ENCODE data around the gene CEP126. TPM values are rescaled to one million over a fixed set of nuclear protein-coding genes. Genes with fewer than 3 reads are reported as not detected.
"Not testable (repeated sequence)": the region's sequence is repeated elsewhere in the genome, so short reads cannot be mapped to it uniquely, and the experiment has no call there.

Gene CEP126
- total RNA-seq, 2 experiments from 2014 or later, result 1.1 to 1.2 TPM

- no peak overlapping the region for H3K4me3 Mint-ChIP-seq
- intact Hi-C loops (cut with micrococcal nuclease), result no loop called here
- H3K27me3 Mint-ChIP-seq (ENCODE audit: low read depth), result no peaks in the 10 kb centered on the region
- H3K36me3 Mint-ChIP-seq (ENCODE audit: low read depth), result no peaks in the 10 kb centered on the region
- no peaks in the 10 kb centered on the region for H3K4me1 Mint-ChIP-seq (ENCODE audit: low read depth)
- CTCF ChIA-PET, result interaction anchor here (0.6 kb wide), 1 partner anchor 1338 kb away, joined by 4 read pairs; no protein-coding TSS in a partner anchor
- DNase-seq, result no peak
- H3K9me3 Mint-ChIP-seq, result no peaks in the 10 kb centered on the region
- H3K27ac Mint-ChIP-seq, result no peak overlapping the region
These were observed 26.2 kb downstream of the CEP126 start for GRCh38 chr11:101940901-101941520.

GRCh38 chr11:101944923-101945322 lies 30.1 kb downstream of the CEP126 start:
- H3K27ac Mint-ChIP-seq, result no peak overlapping the region
- H3K36me3 Mint-ChIP-seq (ENCODE audit: low read depth), result no peaks in the 10 kb centered on the region
- H3K27me3 Mint-ChIP-seq (ENCODE audit: low read depth), result no peaks in the 10 kb centered on the region
- no peaks in the 10 kb centered on the region for H3K4me1 Mint-ChIP-seq (ENCODE audit: low read depth)
- intact Hi-C loops (cut with micrococcal nuclease), result no loop called here
- no peak overlapping the region for H3K4me3 Mint-ChIP-seq
- no peaks in the 10 kb centered on the region for H3K9me3 Mint-ChIP-seq
- CTCF ChIA-PET, result interaction anchor here (0.7 to 1.2 kb wide), 2 partner anchors 61 to 83 kb away, joined by 3 read pairs; no protein-coding TSS in a partner anchor
- no peak for DNase-seq

- Mint-ChIP-seq H3K27me3 (ENCODE audit: low read depth) (no peaks in the 10 kb centered on the region), H3K27ac (no peak overlapping the region), H3K9me3 (no peaks in the 10 kb centered on the region), H3K4me1 (ENCODE audit: low read depth) (no peaks in the 10 kb centered on the region), H3K4me3 (no peak overlapping the region), H3K36me3 (ENCODE audit: low read depth) (no peaks in the 10 kb centered on the region)
- DNase-seq, result no peak
- CTCF ChIA-PET, result interaction anchor here (0.7 to 1.2 kb wide), 2 partner anchors 61 to 84 kb away, joined by 3 read pairs; no protein-coding TSS in a partner anchor
- intact Hi-C loops (cut with micrococcal nuclease), result no loop called here
These were observed 30.6 kb downstream of the CEP126 start for GRCh38 chr11:101945448-101945847.

- no peak overlapping the region for H3K27ac Mint-ChIP-seq
- no peak overlapping the region for H3K4me3 Mint-ChIP-seq
- no peaks in the 10 kb centered on the region for H3K27me3 Mint-ChIP-seq (ENCODE audit: low read depth)
- H3K4me1 Mint-ChIP-seq (ENCODE audit: low read depth), result no peaks in the 10 kb centered on the region
- no peaks in the 10 kb centered on the region for H3K9me3 Mint-ChIP-seq
- no peaks in the 10 kb centered on the region for H3K36me3 Mint-ChIP-seq (ENCODE audit: low read depth)
- no peak for DNase-seq
- CTCF ChIA-PET, result no interaction called here
- intact Hi-C loops (cut with micrococcal nuclease), result no loop called here
These were observed 34.9 kb downstream of the CEP126 start for GRCh38 chr11:101949680-101950220.

GRCh38 chr11:101955278-101955677 lies 40.5 kb downstream of the CEP126 start:
- H3K27me3 Mint-ChIP-seq (ENCODE audit: low read depth), result no peaks in the 10 kb centered on the region
- no peak overlapping the region for H3K4me3 Mint-ChIP-seq
- intact Hi-C loops (cut with micrococcal nuclease), result no loop called here
- no peak for DNase-seq
- no peak overlapping the region for H3K27ac Mint-ChIP-seq
- H3K36me3 Mint-ChIP-seq (ENCODE audit: low read depth), result no peaks in the 10 kb centered on the region
- CTCF ChIA-PET, result no interaction called here
- no peaks in the 10 kb centered on the region for H3K9me3 Mint-ChIP-seq
- no peaks in the 10 kb centered on the region for H3K4me1 Mint-ChIP-seq (ENCODE audit: low read depth)

GRCh38 chr11:101955701-101956100 lies 40.9 kb downstream of the CEP126 start:
- Mint-ChIP-seq H3K36me3 (ENCODE audit: low read depth) (no peaks in the 10 kb centered on the region), H3K27ac (no peak overlapping the region), H3K4me3 (no peak overlapping the region), H3K27me3 (ENCODE audit: low read depth) (no peaks in the 10 kb centered on the region), H3K4me1 (ENCODE audit: low read depth) (no peaks in the 10 kb centered on the region), H3K9me3 (no peaks in the 10 kb centered on the region)
- DNase-seq, result no peak
- CTCF ChIA-PET, result no interaction called here
- intact Hi-C loops (cut with micrococcal nuclease), result no loop called here

GRCh38 chr11:101960231-101960630 lies 45.4 kb downstream of the CEP126 start:
- no peak overlapping the region for H3K27ac Mint-ChIP-seq
- H3K4me3 Mint-ChIP-seq, result no peak overlapping the region
- H3K9me3 Mint-ChIP-seq, result no peaks in the 10 kb centered on the region
- no peaks in the 10 kb centered on the region for H3K27me3 Mint-ChIP-seq (ENCODE audit: low read depth)
- DNase-seq, result no peak
- CTCF ChIA-PET, result no interaction called here
- intact Hi-C loops (cut with micrococcal nuclease), result no loop called here
- H3K4me1 Mint-ChIP-seq (ENCODE audit: low read depth), result no peaks in the 10 kb centered on the region
- no peaks in the 10 kb centered on the region for H3K36me3 Mint-ChIP-seq (ENCODE audit: low read depth)

GRCh38 chr11:101964200-101964599 lies 49.4 kb downstream of the CEP126 start:
- H3K4me3 Mint-ChIP-seq; H3K36me3 Mint-ChIP-seq (ENCODE audit: low read depth): not testable (repeated sequence)

GRCh38 chr11:101974255-101974654 lies 59.4 kb downstream of the CEP126 start:
- H3K9me3 Mint-ChIP-seq, result peaks cover 2% of the 10 kb centered on the region

More at GRCh38 chr11:101964200-101964599, 49.4 kb downstream of the CEP126 start:
- H3K27me3 Mint-ChIP-seq (ENCODE audit: low read depth); H3K4me1 Mint-ChIP-seq (ENCODE audit: low read depth); H3K27ac Mint-ChIP-seq; intact Hi-C loops (cut with micrococcal nuclease); DNase-seq; H3K9me3 Mint-ChIP-seq: not testable (repeated sequence)
- CTCF ChIA-PET, result interaction anchor here (1.5 kb wide), 1 partner anchor 42 kb away, joined by 7 read pairs; no protein-coding TSS in a partner anchor

GRCh38 chr11:101974771-101975170 lies 60.0 kb downstream of the CEP126 start:
- Mint-ChIP-seq H3K9me3 (peaks cover 2% of the 10 kb centered on the region), H3K4me3 (no peak overlapping the region), H3K36me3 (ENCODE audit: low read depth) (no peaks in the 10 kb centered on the region), H3K27me3 (ENCODE audit: low read depth) (no peaks in the 10 kb centered on the region), H3K27ac (no peak overlapping the region), H3K4me1 (ENCODE audit: low read depth) (no peaks in the 10 kb centered on the region)
- CTCF ChIA-PET, result interaction anchor here (0.8 kb wide), 1 partner anchor 33 kb away, joined by 3 read pairs; no protein-coding TSS in a partner anchor
- intact Hi-C loops (cut with micrococcal nuclease), result no loop called here
- DNase-seq, result no peak

More at GRCh38 chr11:101974255-101974654, 59.4 kb downstream of the CEP126 start:
- Mint-ChIP-seq H3K36me3 (ENCODE audit: low read depth) (no peaks in the 10 kb centered on the region), H3K27ac (no peak overlapping the region), H3K4me3 (no peak overlapping the region), H3K4me1 (ENCODE audit: low read depth) (no peaks in the 10 kb centered on the region), H3K27me3 (ENCODE audit: low read depth) (no peaks in the 10 kb centered on the region)
- CTCF ChIA-PET, result interaction anchor here (0.8 to 1.8 kb wide), 2 partner anchors 34 to 113 kb away, joined by 3 to 8 read pairs; no protein-coding TSS in a partner anchor
- intact Hi-C loops (cut with micrococcal nuclease), result no loop called here
- DNase-seq, result no peak

- peaks cover 3% of the 10 kb centered on the region for H3K36me3 Mint-ChIP-seq (ENCODE audit: low read depth)
- no peaks in the 10 kb centered on the region for H3K4me1 Mint-ChIP-seq (ENCODE audit: low read depth)
- DNase-seq, result no peak
- H3K9me3 Mint-ChIP-seq, result peaks cover 2% of the 10 kb centered on the region
- no peak overlapping the region for H3K4me3 Mint-ChIP-seq
- CTCF ChIA-PET, result no interaction called here
- intact Hi-C loops (cut with micrococcal nuclease), result no loop called here
- H3K27ac Mint-ChIP-seq, result no peak overlapping the region
- no peaks in the 10 kb centered on the region for H3K27me3 Mint-ChIP-seq (ENCODE audit: low read depth)
These were observed 60.9 kb downstream of the CEP126 start for GRCh38 chr11:101975734-101976133.

GRCh38 chr11:101987370-101987769 lies 72.6 kb downstream of the CEP126 start:
- intact Hi-C loops (cut with micrococcal nuclease), result no loop called here
- no peak for DNase-seq
- Mint-ChIP-seq H3K4me1 (ENCODE audit: low read depth) (no peaks in the 10 kb centered on the region), H3K36me3 (ENCODE audit: low read depth) (no peaks in the 10 kb centered on the region), H3K27ac (no peak overlapping the region), H3K4me3 (no peak overlapping the region), H3K27me3 (ENCODE audit: low read depth) (no peaks in the 10 kb centered on the region), H3K9me3 (no peaks in the 10 kb centered on the region)
- CTCF ChIA-PET, result interaction anchor here (1.0 kb wide), 1 partner anchor 18 kb away, joined by 8 read pairs; no protein-coding TSS in a partner anchor

GRCh38 chr11:101993172-101993571 lies 78.4 kb downstream of the CEP126 start:
- no peaks in the 10 kb centered on the region for H3K4me1 Mint-ChIP-seq (ENCODE audit: low read depth)
- H3K36me3 Mint-ChIP-seq (ENCODE audit: low read depth), result peaks cover 2% of the 10 kb centered on the region
- CTCF ChIA-PET, result no interaction called here
- H3K4me3 Mint-ChIP-seq, result no peak overlapping the region
- DNase-seq, result no peak
- no peaks in the 10 kb centered on the region for H3K27me3 Mint-ChIP-seq (ENCODE audit: low read depth)
- intact Hi-C loops (cut with micrococcal nuclease), result no loop called here
- no peak overlapping the region for H3K27ac Mint-ChIP-seq
- no peaks in the 10 kb centered on the region for H3K9me3 Mint-ChIP-seq
